ENCODE data around the gene MLLT1. TPM values are rescaled to one million over a fixed set of nuclear protein-coding genes. Genes with fewer than 3 reads are reported as not detected.

The MLLT1 gene
- total RNA-seq, 1 experiment from 2014 or later: 54.9 TPM

- Histone ChIP-seq H4K20me1 (ENCODE audit: control insufficient read depth, insufficient read depth, insufficient read length) (no peaks in the 10 kb centered on the region), H3K4me2 (ENCODE audit: insufficient read depth, insufficient read length, low read length) (no peak overlapping the region), H2AFZ (ENCODE audit: low read length) (no peak overlapping the region), H4K91ac (ENCODE audit: insufficient read length, low read depth, low read length) (no peak overlapping the region), H3T11ph (ENCODE audit: low read length) (no peak overlapping the region), H2AK5ac (ENCODE audit: insufficient read length, low read length) (no peak overlapping the region), H4K8ac (replicated peaks; ENCODE audit: insufficient read length, low read depth, low read length) (no peak overlapping the region), H2BK15ac (ENCODE audit: low read depth, low read length) (no peak overlapping the region), H3K9ac (ENCODE audit: extremely low read depth, insufficient read length, low read length) (no peak overlapping the region), H2BK120ac (ENCODE audit: low read depth, low read length, poor library complexity, severe bottlenecking) (no peak overlapping the region), H3K4ac (ENCODE audit: low read depth, low read length) (no peak overlapping the region), H3K23me2 (ENCODE audit: insufficient read length, low read depth, low read length, poor library complexity, severe bottlenecking) (no peaks in the 10 kb centered on the region), H4K5ac (ENCODE audit: insufficient read length, low read depth, low read length) (no peak overlapping the region), H3K56ac (ENCODE audit: insufficient read length, low read depth, low read length) (no peak overlapping the region), H3K79me1 (ENCODE audit: insufficient read depth, low read depth, low read length, poor library complexity, severe bottlenecking) (peaks cover 21% of the 10 kb centered on the region), H2BK5ac (ENCODE audit: insufficient read length, low read length) (no peak overlapping the region), H3K14ac (ENCODE audit: insufficient read depth, low read length) (no peak overlapping the region; the same call in 1 of the 2 replicates), H3K18ac (ENCODE audit: insufficient read length, low read depth, low read length) (no peak overlapping the region), H2BK20ac (ENCODE audit: low read depth, low read length, poor library complexity, severe bottlenecking) (no peak overlapping the region), H3K79me2 (ENCODE audit: insufficient read depth, low read length) (peaks cover 48% of the 10 kb centered on the region; the same call in 1 of the 2 replicates), H3K27me3 (ENCODE audit: insufficient read depth, low read length) (no peaks in the 10 kb centered on the region), H3K23ac (ENCODE audit: insufficient read length, low read depth, low read length) (no peak overlapping the region), H2BK12ac (ENCODE audit: insufficient read length, low read depth, low read length) (no peak overlapping the region), H3K4me1 (ENCODE audit: insufficient read depth, low read length) (peaks cover 12% of the 10 kb centered on the region; the same call in 1 of the 2 replicates), H3K27ac (ENCODE audit: insufficient read length, low read depth, low read length) (no peak overlapping the region), H3K9me3 (ENCODE audit: control insufficient read depth, low read depth, low read length) (no peaks in the 10 kb centered on the region)
- DNase-seq: no peak
- peaks cover 62 to 72% of the 10 kb centered on the region in 2 experiments for H3K4me1 Mint-ChIP-seq
- H3K27ac Mint-ChIP-seq: peak overlapping the region; percentile 84 to 95 (median 95); a peak in 6 of 7 replicates
- TF ChIP-seq, protein P1, sequence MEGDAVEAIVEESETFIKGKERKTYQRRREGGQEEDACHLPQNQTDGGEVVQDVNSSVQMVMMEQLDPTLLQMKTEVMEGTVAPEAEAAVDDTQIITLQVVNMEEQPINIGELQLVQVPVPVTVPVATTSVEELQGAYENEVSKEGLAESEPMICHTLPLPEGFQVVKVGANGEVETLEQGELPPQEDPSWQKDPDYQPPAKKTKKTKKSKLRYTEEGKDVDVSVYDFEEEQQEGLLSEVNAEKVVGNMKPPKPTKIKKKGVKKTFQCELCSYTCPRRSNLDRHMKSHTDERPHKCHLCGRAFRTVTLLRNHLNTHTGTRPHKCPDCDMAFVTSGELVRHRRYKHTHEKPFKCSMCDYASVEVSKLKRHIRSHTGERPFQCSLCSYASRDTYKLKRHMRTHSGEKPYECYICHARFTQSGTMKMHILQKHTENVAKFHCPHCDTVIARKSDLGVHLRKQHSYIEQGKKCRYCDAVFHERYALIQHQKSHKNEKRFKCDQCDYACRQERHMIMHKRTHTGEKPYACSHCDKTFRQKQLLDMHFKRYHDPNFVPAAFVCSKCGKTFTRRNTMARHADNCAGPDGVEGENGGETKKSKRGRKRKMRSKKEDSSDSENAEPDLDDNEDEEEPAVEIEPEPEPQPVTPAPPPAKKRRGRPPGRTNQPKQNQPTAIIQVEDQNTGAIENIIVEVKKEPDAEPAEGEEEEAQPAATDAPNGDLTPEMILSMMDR (conservative IDR thresholded peaks at IDR 0.05): no peak
- H3K9me3 Mint-ChIP-seq: no peaks in the 10 kb centered on the region
- H3K4me3 Mint-ChIP-seq: peak overlapping the region in 1 of 2 experiments; percentile 28; a peak in 2 of 5 replicates
- WGBS (ENCODE audit: extremely low coverage, insufficient read length, low lambda C conversion rate): no CpG with 5 or more reads among the region's 22 CpGs
- no peaks in the 10 kb centered on the region for H3K27me3 Mint-ChIP-seq (ENCODE audit: low read depth)
- peaks cover 17 to 46% (median 40%) of the 10 kb centered on the region in 3 experiments; a peak in 6 of 7 replicates for H3K36me3 Mint-ChIP-seq (ENCODE audit: insufficient read depth in 1 of 3, low read depth in 3 of 3)
Observed at GRCh38 chr19:6272913-6273600, 6.7 kb downstream of the MLLT1 start.
